ENCODE results near the gene ACSL1. TPM values are rescaled to one million over a fixed set of nuclear protein-coding genes. Genes with fewer than 3 reads are reported as not detected.

Gene ACSL1
- total RNA-seq, 1 donor from 2014 or later = 6.4 TPM

- Mint-ChIP-seq H3K27me3 (peaks cover 27% of the 10 kb centered on the region), H3K4me1 (ENCODE audit: low read depth) (peaks cover 10% of the 10 kb centered on the region)
Measured at GRCh38 chr4:184807256-184807655, 18.5 kb downstream of the ACSL1 start.

GRCh38 chr4:184806711-184807110, 19.1 kb downstream of the ACSL1 start:
- Mint-ChIP-seq H3K36me3 (ENCODE audit: insufficient read depth) (no peaks in the 10 kb centered on the region), H3K9me3 (ENCODE audit: low read depth) (no peaks in the 10 kb centered on the region), H3K4me3 (ENCODE audit: low read depth) (no peak overlapping the region), H3K27me3 (peaks cover 24% of the 10 kb centered on the region), H3K4me1 (ENCODE audit: low read depth) (peaks cover 10% of the 10 kb centered on the region), H3K27ac (no peak overlapping the region)
- no peak for DNase-seq (ENCODE audit: low spot score, unreplicated experiment)
- TF ChIP-seq CTCF (IDR thresholded peaks at IDR 0.05; ENCODE audit: unreplicated experiment) = no peak

More at GRCh38 chr4:184807256-184807655, 18.5 kb downstream of the ACSL1 start:
- Mint-ChIP-seq H3K4me3 (ENCODE audit: low read depth) (no peak overlapping the region), H3K27ac (no peak overlapping the region), H3K9me3 (ENCODE audit: low read depth) (no peaks in the 10 kb centered on the region), H3K36me3 (ENCODE audit: insufficient read depth) (no peaks in the 10 kb centered on the region)
- no peak for DNase-seq (ENCODE audit: low spot score, unreplicated experiment)
- no peak for TF ChIP-seq CTCF (IDR thresholded peaks at IDR 0.05; ENCODE audit: unreplicated experiment)

- H3K9me3 Mint-ChIP-seq (ENCODE audit: low read depth) = no peaks in the 10 kb centered on the region
- no peak for TF ChIP-seq CTCF (IDR thresholded peaks at IDR 0.05; ENCODE audit: unreplicated experiment)
- H3K4me1 Mint-ChIP-seq (ENCODE audit: low read depth) = peaks cover 10% of the 10 kb centered on the region
- H3K27me3 Mint-ChIP-seq = peaks cover 20% of the 10 kb centered on the region
- no peak for DNase-seq (ENCODE audit: low spot score, unreplicated experiment)
- H3K36me3 Mint-ChIP-seq (ENCODE audit: insufficient read depth) = no peaks in the 10 kb centered on the region
- no peak overlapping the region for H3K4me3 Mint-ChIP-seq (ENCODE audit: low read depth)
- H3K27ac Mint-ChIP-seq = no peak overlapping the region
Measured at GRCh38 chr4:184806229-184806550, 19.6 kb downstream of the ACSL1 start.

GRCh38 chr4:184805462-184806228, 20.1 kb downstream of the ACSL1 start:
- no peaks in the 10 kb centered on the region for H3K9me3 Mint-ChIP-seq (ENCODE audit: low read depth)
- H3K4me3 Mint-ChIP-seq (ENCODE audit: low read depth) = no peak overlapping the region
- H3K4me1 Mint-ChIP-seq (ENCODE audit: low read depth) = peaks cover 10% of the 10 kb centered on the region
- H3K27ac Mint-ChIP-seq = no peak overlapping the region
- H3K27me3 Mint-ChIP-seq = peaks cover 19% of the 10 kb centered on the region
- no peaks in the 10 kb centered on the region for H3K36me3 Mint-ChIP-seq (ENCODE audit: insufficient read depth)
- no peak for DNase-seq (ENCODE audit: low spot score, unreplicated experiment)
- no peak for TF ChIP-seq CTCF (IDR thresholded peaks at IDR 0.05; ENCODE audit: unreplicated experiment)

- Mint-ChIP-seq H3K27me3 (peaks cover 13% of the 10 kb centered on the region), H3K36me3 (ENCODE audit: insufficient read depth) (no peaks in the 10 kb centered on the region), H3K27ac (no peak overlapping the region), H3K4me1 (ENCODE audit: low read depth) (peaks cover 10% of the 10 kb centered on the region), H3K4me3 (ENCODE audit: low read depth) (no peak overlapping the region), H3K9me3 (ENCODE audit: low read depth) (no peaks in the 10 kb centered on the region)
- no peak for DNase-seq (ENCODE audit: low spot score, unreplicated experiment)
- TF ChIP-seq CTCF (IDR thresholded peaks at IDR 0.05; ENCODE audit: unreplicated experiment) = no peak
Measured at GRCh38 chr4:184804621-184805020, 21.1 kb downstream of the ACSL1 start.
